ENCODE measurements around the gene FLII.
"Not testable (repeated sequence)": the region's sequence is repeated elsewhere in the genome, so short reads cannot be mapped to it uniquely, and the experiment has no call there.

FLII gene

DNA sequence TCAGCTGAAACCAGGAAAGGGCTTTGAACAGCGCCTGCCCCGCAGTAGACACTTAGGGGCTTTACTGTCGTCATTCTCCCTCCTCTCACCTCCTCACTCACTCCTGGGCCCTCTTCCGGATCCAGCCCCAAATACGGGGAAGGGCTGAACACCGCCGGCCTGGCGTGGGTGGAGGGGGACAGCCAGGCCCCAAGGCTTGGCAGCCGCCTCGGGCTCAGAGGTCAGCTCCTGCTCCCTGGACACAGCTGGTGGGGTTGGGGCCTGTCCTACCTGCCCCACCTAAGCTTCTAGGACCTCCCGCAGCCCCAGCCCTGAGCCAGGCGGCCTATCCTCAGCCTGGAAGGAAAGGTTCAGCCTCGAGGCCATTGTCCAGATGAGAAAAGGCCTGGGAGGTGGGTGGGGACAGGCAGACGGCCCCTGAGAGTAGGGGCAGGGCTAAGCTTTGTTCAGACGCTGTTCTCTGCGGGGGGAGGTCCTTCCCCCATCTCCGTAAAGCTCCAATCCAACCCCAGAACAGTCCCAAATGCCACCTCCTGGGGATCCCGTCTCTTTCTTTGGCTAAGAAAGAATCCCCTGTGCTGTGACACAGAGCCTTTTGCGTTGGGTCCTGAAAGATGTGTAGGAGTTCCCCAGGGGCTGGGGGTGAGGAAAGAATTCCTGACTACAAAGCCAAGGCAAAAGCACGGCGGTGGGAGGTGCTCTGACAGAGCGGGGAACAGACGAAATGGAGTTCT is 34.0 kb downstream of the FLII start:
- TF ChIP-seq, protein P1, sequence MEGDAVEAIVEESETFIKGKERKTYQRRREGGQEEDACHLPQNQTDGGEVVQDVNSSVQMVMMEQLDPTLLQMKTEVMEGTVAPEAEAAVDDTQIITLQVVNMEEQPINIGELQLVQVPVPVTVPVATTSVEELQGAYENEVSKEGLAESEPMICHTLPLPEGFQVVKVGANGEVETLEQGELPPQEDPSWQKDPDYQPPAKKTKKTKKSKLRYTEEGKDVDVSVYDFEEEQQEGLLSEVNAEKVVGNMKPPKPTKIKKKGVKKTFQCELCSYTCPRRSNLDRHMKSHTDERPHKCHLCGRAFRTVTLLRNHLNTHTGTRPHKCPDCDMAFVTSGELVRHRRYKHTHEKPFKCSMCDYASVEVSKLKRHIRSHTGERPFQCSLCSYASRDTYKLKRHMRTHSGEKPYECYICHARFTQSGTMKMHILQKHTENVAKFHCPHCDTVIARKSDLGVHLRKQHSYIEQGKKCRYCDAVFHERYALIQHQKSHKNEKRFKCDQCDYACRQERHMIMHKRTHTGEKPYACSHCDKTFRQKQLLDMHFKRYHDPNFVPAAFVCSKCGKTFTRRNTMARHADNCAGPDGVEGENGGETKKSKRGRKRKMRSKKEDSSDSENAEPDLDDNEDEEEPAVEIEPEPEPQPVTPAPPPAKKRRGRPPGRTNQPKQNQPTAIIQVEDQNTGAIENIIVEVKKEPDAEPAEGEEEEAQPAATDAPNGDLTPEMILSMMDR (conservative IDR thresholded peaks at IDR 0.05; ENCODE audit: low read depth, low read length): no peak
- H3K4me3 ChIP-seq (ENCODE audit: low read depth, low read length): peak overlapping the region; percentile 57
- DNase-seq (ENCODE audit: low read depth): peak; percentile 60

DNA sequence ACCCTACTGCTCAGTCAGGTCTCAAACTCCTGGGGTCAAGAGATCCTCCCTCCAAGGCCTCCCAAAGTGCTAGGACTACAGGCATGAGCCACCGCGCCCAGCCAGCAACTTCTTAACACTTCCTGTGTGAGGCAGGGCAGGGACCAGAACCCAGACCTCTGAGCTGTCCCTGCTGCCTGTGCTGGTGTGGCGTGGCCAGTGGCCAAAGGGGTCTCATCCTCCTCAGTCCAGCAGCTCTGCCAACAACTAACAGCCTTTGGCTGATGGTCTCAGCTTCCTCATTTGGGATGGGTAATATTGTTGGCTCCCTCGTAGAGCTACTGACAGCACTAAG is 34.5 kb downstream of the FLII start:
- DNase-seq (ENCODE audit: low read depth): no peak
- no peak overlapping the region for H3K4me3 ChIP-seq (ENCODE audit: low read depth, low read length)
- TF ChIP-seq, protein P1 (conservative IDR thresholded peaks at IDR 0.05; ENCODE audit: low read depth, low read length): no peak

DNA sequence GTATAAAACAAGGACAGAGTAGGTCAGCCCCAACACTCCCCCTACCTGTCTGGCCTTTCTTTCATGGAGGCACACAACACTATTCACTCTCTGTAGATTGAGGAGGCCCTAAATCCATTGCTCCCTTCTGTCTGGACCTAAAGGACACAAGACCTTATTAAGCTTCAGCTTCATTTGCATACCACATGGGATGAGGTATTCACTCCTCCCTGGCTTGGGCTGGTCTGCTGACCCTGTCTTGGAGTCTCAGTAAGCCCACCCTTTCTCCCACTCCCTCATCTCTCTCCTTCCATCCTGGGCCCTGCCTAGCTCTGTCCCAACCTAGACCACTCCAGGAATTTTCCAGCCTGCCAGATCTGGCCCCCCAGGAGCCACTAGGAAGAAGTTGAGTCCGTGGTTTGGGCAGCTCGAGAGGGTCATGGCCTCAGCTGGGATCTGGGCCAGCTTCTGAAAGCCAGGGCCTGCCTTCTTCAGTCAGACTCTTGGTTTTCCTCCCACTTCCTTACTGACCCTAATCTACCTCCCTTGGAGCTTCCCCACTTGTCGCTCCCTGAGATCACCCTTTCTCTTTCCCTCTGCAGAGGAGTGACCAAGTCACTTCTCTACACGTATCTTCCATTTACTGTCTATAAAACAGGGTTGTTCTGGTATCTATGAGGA is 39.7 kb downstream of the FLII start:
- peak; percentile 81 for DNase-seq (ENCODE audit: low read depth)
- H3K4me3 ChIP-seq (ENCODE audit: low read depth, low read length): no peak overlapping the region
- TF ChIP-seq, protein P1 (conservative IDR thresholded peaks at IDR 0.05; ENCODE audit: low read depth, low read length): no peak

DNA sequence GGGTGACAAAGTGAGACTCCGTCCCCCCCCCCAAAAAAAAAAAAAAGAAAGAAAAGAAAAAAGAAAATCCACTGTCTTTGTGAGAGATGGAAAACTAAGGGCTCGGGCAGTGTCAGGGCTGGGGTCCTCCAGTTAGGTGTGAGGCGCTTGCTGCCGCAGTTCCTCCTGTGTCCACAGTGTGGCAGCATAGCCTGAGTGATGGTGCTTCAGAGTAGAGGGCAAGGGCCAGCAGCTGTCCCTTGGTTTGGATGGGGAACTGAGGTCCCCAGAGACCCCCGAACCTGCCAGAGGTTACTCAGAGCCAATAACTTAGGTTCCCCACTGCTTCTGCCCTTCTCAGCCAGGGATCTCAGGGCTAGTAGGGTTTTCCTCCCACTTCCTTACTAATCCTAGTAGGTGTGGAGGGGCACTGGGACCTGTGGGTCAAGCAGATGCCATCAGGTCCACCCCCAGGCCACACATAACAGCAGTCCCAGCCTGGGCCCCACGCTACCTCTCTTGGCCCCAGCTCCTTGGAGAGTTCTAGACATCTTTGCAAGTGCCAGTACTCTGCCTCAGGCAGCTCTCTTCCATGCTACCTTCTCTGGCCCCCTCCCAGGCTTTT is 41.0 kb downstream of the FLII start:
- H3K4me3 ChIP-seq (ENCODE audit: low read depth, low read length): no peak overlapping the region
- TF ChIP-seq, protein P1 (conservative IDR thresholded peaks at IDR 0.05; ENCODE audit: low read depth, low read length): peak; percentile 95
- peak; percentile 71 for DNase-seq (ENCODE audit: low read depth)

DNA sequence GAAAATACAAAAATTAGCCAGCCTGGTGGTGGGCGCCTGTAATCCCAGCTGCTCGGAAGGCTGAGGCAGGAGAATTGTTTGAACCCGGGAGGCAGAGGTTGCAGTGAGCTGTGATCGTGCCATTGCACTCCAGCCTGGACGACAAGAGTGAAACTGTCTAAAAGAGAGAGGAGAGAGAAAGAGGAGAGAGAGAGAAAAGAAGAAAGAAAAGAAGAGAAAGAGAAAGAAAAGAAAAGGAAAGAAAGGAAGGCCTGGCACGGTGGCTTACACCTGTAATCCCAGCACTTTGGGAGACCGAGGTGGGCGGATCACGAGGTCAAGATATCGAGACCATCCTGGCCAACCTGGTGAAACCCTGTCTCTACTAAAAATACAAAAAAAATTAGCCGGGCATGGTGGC is 41.6 kb downstream of the FLII start:
- H3K4me3 ChIP-seq (ENCODE audit: low read depth, low read length); DNase-seq (ENCODE audit: low read depth): not testable (repeated sequence)

DNA sequence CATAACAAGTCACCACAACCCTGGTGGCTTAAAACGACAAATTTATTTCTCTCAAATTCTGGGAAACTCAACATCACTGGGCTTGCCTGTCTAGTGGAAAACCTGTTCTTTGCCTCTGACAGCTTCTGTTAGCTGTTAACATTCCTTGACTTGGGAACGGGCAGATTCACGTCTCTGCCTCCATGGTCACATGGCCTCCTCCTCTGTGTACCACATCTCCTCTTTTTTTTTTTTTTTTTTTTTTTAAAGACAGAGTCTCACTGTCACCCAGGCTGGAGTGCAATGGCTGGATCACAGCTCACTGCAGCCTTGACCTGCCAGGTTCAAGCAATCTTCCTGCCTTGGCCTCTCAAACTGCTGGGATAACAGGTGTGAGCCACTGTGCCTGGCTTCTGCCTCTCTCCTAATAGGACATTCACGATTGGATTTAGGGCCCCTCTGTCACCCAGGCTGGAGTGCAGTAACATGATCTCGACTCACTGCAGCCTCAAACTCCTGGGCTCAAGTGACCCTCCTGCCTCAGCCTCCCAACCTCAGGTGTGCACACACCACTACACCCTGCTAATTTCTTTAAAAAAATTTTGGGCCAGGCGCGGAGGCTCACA is 44.8 kb downstream of the FLII start:
- no peak for DNase-seq (ENCODE audit: low read depth)
- H3K4me3 ChIP-seq (ENCODE audit: low read depth, low read length): no peak overlapping the region
- TF ChIP-seq, protein P1 (conservative IDR thresholded peaks at IDR 0.05; ENCODE audit: low read depth, low read length): no peak

DNA sequence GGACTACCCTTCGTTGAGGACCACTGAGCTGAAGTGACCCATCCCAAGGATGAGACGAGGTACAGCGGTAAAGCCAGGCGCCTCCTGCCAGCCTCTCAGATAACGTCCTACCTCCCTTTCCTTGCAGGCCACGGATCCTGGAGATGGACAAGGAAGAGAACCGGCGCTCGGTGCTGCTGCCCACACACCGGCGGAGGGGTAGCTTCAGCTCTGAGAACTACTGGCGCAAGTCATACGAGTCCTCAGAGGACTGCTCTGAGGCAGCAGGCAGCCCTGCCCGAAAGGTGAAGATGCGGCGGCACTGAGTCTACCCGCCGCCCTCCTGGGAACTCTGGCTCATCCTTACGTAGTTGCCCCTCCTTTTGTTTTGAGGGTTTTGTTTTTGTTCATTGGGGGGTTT is 50.4 kb downstream of the FLII start:
- TF ChIP-seq, protein P1 (conservative IDR thresholded peaks at IDR 0.05; ENCODE audit: low read depth, low read length): no peak
- no peak overlapping the region for H3K4me3 ChIP-seq (ENCODE audit: low read depth, low read length)
- no peak for DNase-seq (ENCODE audit: low read depth)

All from choroid plexus epithelial cell (primary cell).